ENCODE results near the gene C6orf15.

The C6orf15 gene

GRCh38 chr6:31129130-31129529, 16.8 kb upstream of the C6orf15 start:
- DNase-seq = no peak

GRCh38 chr6:31128093-31128676, 15.8 kb upstream of the C6orf15 start:
- DNase-seq = peak; percentile 67 to 81

GRCh38 chr6:31126396-31127175, 14.2 kb upstream of the C6orf15 start:
- DNase-seq = no peak

- no peak for DNase-seq
Measured at GRCh38 chr6:31125586-31126363, 13.4 kb upstream of the C6orf15 start.

GRCh38 chr6:31125162-31125561, 12.8 kb upstream of the C6orf15 start:
- DNase-seq = no peak

- DNase-seq = no peak
Measured at GRCh38 chr6:31122791-31123706, 10.7 kb upstream of the C6orf15 start.

- no peak for DNase-seq
Measured at GRCh38 chr6:31121131-31121790, 8.9 kb upstream of the C6orf15 start.

- DNase-seq = no peak
Measured at GRCh38 chr6:31120151-31120915, 8.0 kb upstream of the C6orf15 start, which contains the start of gene CDSN. Gene CDSN, minus strand, starts transcription at chr6:31120446. Its CDS starts 27 bp downstream, at chr6:31120419.

- DNase-seq = no peak
Measured at GRCh38 chr6:31118178-31118577, 5.8 kb upstream of the C6orf15 start.

- DNase-seq = no peak
Measured at GRCh38 chr6:31116661-31117385, 4.4 kb upstream of the C6orf15 start.

GRCh38 chr6:31115941-31116560, 3.7 kb upstream of the C6orf15 start:
- DNase-seq = no peak

GRCh38 chr6:31114970-31115849, 2.8 kb upstream of the C6orf15 start:
- DNase-seq = no peak

GRCh38 chr6:31114541-31114878, 2.1 kb upstream of the C6orf15 start, which contains the start of gene PSORS1C1:
Gene PSORS1C1, plus strand, starts transcription at chr6:31114800. Its CDS starts 14,833 bp downstream, at chr6:31129633.
- no peak for DNase-seq

GRCh38 chr6:31113861-31114540, 1.6 kb upstream of the C6orf15 start:
- DNase-seq = no peak

- DNase-seq = no peak
Measured at GRCh38 chr6:31111712-31112111, 663 bp downstream of the C6orf15 start.

- DNase-seq = no peak
Measured at GRCh38 chr6:31110825-31111582, 1.4 kb downstream of the C6orf15 start.

GRCh38 chr6:31107052-31107451, 5.3 kb downstream of the C6orf15 start:
- DNase-seq = no peak

GRCh38 chr6:31103136-31103535, 9.2 kb downstream of the C6orf15 start:
- no peak for DNase-seq

Data from activated CD4-positive, alpha-beta T cell treated with anti-CD3 and anti-CD28 coated beads for 4 hours (primary cell).